GM12878 (cell line): Measurements from ENCODE around the gene CST1. TPM values are rescaled to one million over a fixed set of nuclear protein-coding genes. Genes with fewer than 3 reads are reported as not detected.

Experiments
- ATAC-seq: fragments of 200-7000 bp; cut with Tn5 transposase; 3 replicates; pipeline ENCODE4 v1.9.1; 2020; ENCODE audit warnings: mild to moderate bottlenecking, moderate library complexity
- BruUV-seq: library from RNA; stranded (reverse); fragments of 400-500 nt; replicated peaks from 2 replicates; lab custom pipeline; 2021; lab: Mats Ljungman, UMichigan
- CTCF ChIA-PET: fragments of 300-600 bp; sonication (Branson Sonifier 250); formaldehyde crosslinking; extraction: SDS; loops from one replicate; lab custom pipeline; 2021; ENCODE audit warnings: inconsistent platforms; lab: Yijun Ruan, JAX
- POLR2A ChIA-PET: fragments of 350-600 bp; formaldehyde crosslinking; extraction: SDS; loops from one replicate; lab custom pipeline; 2021; ENCODE audit warnings: inconsistent platforms; lab: Charles Lee
- RAD21 ChIA-PET: fragments of 300-600 bp; sonication (Branson Sonifier 250); formaldehyde crosslinking; loops from one replicate; lab custom pipeline; 2023; ENCODE audit warnings: antibody characterized with exemption; ENCODE audit not compliant: unreplicated experiment; lab: Charles Lee
- SMC1A ChIA-PET: fragments of 300-600 bp; sonication (Branson Sonifier 250); formaldehyde crosslinking; loops from one replicate; lab custom pipeline; 2023; ENCODE audit not compliant: unreplicated experiment, uncharacterized antibody; lab: Charles Lee
- DNase-seq: peaks from one replicate; pipeline ENCODE4 v3.0.0-alpha.2; 2011; ENCODE audit warnings: low read depth, low spot score
- FAIRE-seq: peaks from 3 replicates; lab custom pipeline; 2011; peaks lifted over from hg19 to GRCh38; lab: Jason Lieb, UNC
- H2AFZ ChIP-seq: 2 replicates; pipeline ENCODE4 v1.6.0; 2011; ENCODE audit warnings: low read depth, low read length, control low read depth; ENCODE audit not compliant: control insufficient read depth
- H3K27ac ChIP-seq: 2 replicates; pipeline ENCODE4 v1.5.1; 2011; ENCODE audit warnings: control low read depth; ENCODE audit not compliant: control insufficient read depth, insufficient read depth
- H3K27me3 ChIP-seq, 2 experiments: replicated peaks in 1 of 2; 2 replicates each; pipeline versions ENCODE4 v1.6.0 to v1.6.1; 2011; ENCODE audit warnings: low read length in 1 of 2; ENCODE audit not compliant: control insufficient read depth in 2 of 2, insufficient read depth in 2 of 2
- H3K36me3 ChIP-seq, 2 experiments: 2 replicates each; pipeline ENCODE4 v1.5.1; 2011; ENCODE audit warnings: low read length in 1 of 2; ENCODE audit not compliant: control insufficient read depth in 2 of 2, insufficient read depth in 2 of 2
- H3K4me1 ChIP-seq: 2 replicates; pipeline ENCODE4 v1.6.1; 2011; ENCODE audit warnings: mild to moderate bottlenecking, low read length, moderate library complexity, mixed read lengths; ENCODE audit not compliant: control insufficient read depth, insufficient read depth
- H3K4me2 ChIP-seq: 2 replicates; pipeline ENCODE4 v1.6.0; 2011; ENCODE audit warnings: control low read depth; ENCODE audit not compliant: control insufficient read depth, insufficient read depth
- H3K4me3 ChIP-seq: fragments of 200-600 bp; sonication (generic); 2 replicates; pipeline ENCODE4 v1.5.1; 2016
- H3K79me2 ChIP-seq: 2 replicates; pipeline ENCODE4 v1.6.0; 2011; ENCODE audit warnings: low read length; ENCODE audit not compliant: control insufficient read depth, insufficient read depth
- H3K9ac ChIP-seq: 2 replicates; pipeline ENCODE4 v1.8.0; 2011; ENCODE audit warnings: low read length, control low read depth, mixed read lengths; ENCODE audit not compliant: control insufficient read depth, insufficient read depth
- H3K9me3 ChIP-seq: replicated peaks from 3 replicates; pipeline ENCODE4 v1.5.1; 2011; ENCODE audit warnings: mild to moderate bottlenecking, low read length; ENCODE audit not compliant: control insufficient read depth, insufficient read depth
- H4K20me1 ChIP-seq: 2 replicates; pipeline ENCODE4 v1.6.0; 2011; ENCODE audit not compliant: control insufficient read depth, insufficient read depth
- ASH2L ChIP-seq: fragments of 300-600, 200-600 bp; sonication (generic); IDR thresholded peaks from 2 replicates; pipeline ENCODE4 v1.6.1; 2017; ENCODE audit warnings: low read depth, mild to moderate bottlenecking, borderline replicate concordance
- DPF2 ChIP-seq: fragments of 450-650 bp; IDR thresholded peaks from 2 replicates; pipeline ENCODE4 v1.6.1; 2017; ENCODE audit warnings: mild to moderate bottlenecking
- FOXK2 ChIP-seq: fragments of 450-650 bp; IDR thresholded peaks from 2 replicates; pipeline ENCODE4 v1.6.1; 2017; ENCODE audit warnings: mild to moderate bottlenecking, moderate library complexity
- IRF5 ChIP-seq: fragments of 450-650 bp; IDR thresholded peaks from 2 replicates; pipeline ENCODE4 v1.6.1; 2017; ENCODE audit warnings: borderline replicate concordance
- KDM1A ChIP-seq: fragments of 200-600 bp; sonication (generic); IDR thresholded peaks from 2 replicates; pipeline ENCODE4 v1.6.1; 2016; ENCODE audit warnings: borderline replicate concordance
- MLLT1 ChIP-seq: fragments of 450-650 bp; IDR thresholded peaks from 2 replicates; pipeline ENCODE4 v1.6.1; 2016; ENCODE audit warnings: mild to moderate bottlenecking
- PAX5 ChIP-seq: IDR thresholded peaks from 2 replicates; pipeline ENCODE4 v1.6.1; 2011; ENCODE audit warnings: low read depth, low read length, borderline replicate concordance
- ZBED1 ChIP-seq: IDR thresholded peaks from 2 replicates; pipeline ENCODE4 v1.6.1; 2016; ENCODE audit warnings: borderline replicate concordance
- WGBS: methylation state at CpG from one replicate; pipeline ENCODE4 v1.1.6; 2016; ENCODE audit warnings: low lambda C conversion rate; ENCODE audit not compliant: insufficient replicate concordance, insufficient coverage; ENCODE audit errors: missing lambda C conversion rate; 5-methylcytosine and 5-hydroxymethylcytosine counted together
- in situ Hi-C: fragments of 300-500 bp; cut with MboI; formaldehyde crosslinking; loops from 9 replicates; pipeline ENCODE4 v1.14.3; 2018; ENCODE audit warnings: mixed read lengths
- intact Hi-C: fragments of 100-400 bp; cut with micrococcal nuclease; formaldehyde crosslinking; loops from one replicate; pipeline ENCODE4 v1.14.2; 2022; ENCODE audit not compliant: unreplicated experiment
- polyA plus RNA-seq, 11 experiments: library from polyadenylated mRNA; depleted of rRNA in 4 of 11; unstranded in 6 of 11; stranded (reverse) in 5 of 11; fragments of >200 nt; fragmentation: Nextera tagmentation in 4 of 11; fragmentation: Illumina TruSeq in 1 of 11; extraction: Ambion mirVana in 4 of 11; extraction: Trizol in 1 of 11; gene quantifications; 1 replicate in 1 of 11; 2 replicates in 10 of 11; pipeline versions ENCODE4 v1.2.1 to v1.2.3, GENCODE V29; 2011 to 2016; ENCODE audit warnings: inconsistent platforms in 2 of 11, missing spikeins in 2 of 11, low read depth in 1 of 11
- total RNA-seq, 4 experiments: library from RNA; depleted of rRNA in 3 of 4; stranded (reverse); fragments of >200 nt in 3 of 4; fragmentation: Illumina TruSeq in 1 of 4; extraction: Trizol in 1 of 4; gene quantifications; 2 replicates each; pipeline versions ENCODE4 v1.2.1 to v1.2.3, GENCODE V29; 2013 to 2021
- TF ChIP-seq, protein P1 (sequence below): IDR thresholded peaks from 2 replicates; pipeline ENCODE4 v1.6.1; 2012; ENCODE audit warnings: improper control_type of control experiment, low read depth, low read length; ENCODE audit not compliant: insufficient replicate concordance
- TF ChIP-seq, protein P2 (sequence below): IDR thresholded peaks from 2 replicates; pipeline ENCODE4 v1.6.1; 2012; ENCODE audit warnings: low read depth, low read length, improper control_type of control experiment
- TF ChIP-seq, protein P3 (sequence below): fragments of 450-650 bp; IDR thresholded peaks from 2 replicates; pipeline ENCODE4 v1.6.1; 2014; ENCODE audit warnings: mild to moderate bottlenecking

Gene CST1
- total and polyA plus RNA-seq, 10 of the 15 experiments (the other 5 are each of a cell fraction or from before 2014, with no cell fraction given) = not detected

DNA sequence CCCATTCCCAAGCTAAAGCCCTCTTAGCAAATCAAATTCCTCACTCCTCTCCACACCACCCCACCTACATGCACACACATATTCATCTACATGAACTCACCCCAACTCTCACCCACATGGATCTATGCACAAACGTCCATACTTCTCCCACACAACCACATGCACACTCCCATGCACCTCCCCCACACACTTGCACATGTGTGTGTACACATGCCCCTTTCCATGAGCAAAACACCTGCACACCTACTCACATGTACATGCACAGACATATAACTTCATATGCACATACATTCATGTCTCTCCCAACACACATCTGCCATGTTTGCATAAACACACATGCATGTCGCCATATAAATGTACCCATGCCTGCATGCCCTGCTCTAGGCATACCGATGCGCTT is 22.8 kb upstream of the CST1 start (continued):
- TF ChIP-seq MLLT1 (no peak), DPF2 (no peak), ZBED1 (no peak)
- TF ChIP-seq, protein P1, sequence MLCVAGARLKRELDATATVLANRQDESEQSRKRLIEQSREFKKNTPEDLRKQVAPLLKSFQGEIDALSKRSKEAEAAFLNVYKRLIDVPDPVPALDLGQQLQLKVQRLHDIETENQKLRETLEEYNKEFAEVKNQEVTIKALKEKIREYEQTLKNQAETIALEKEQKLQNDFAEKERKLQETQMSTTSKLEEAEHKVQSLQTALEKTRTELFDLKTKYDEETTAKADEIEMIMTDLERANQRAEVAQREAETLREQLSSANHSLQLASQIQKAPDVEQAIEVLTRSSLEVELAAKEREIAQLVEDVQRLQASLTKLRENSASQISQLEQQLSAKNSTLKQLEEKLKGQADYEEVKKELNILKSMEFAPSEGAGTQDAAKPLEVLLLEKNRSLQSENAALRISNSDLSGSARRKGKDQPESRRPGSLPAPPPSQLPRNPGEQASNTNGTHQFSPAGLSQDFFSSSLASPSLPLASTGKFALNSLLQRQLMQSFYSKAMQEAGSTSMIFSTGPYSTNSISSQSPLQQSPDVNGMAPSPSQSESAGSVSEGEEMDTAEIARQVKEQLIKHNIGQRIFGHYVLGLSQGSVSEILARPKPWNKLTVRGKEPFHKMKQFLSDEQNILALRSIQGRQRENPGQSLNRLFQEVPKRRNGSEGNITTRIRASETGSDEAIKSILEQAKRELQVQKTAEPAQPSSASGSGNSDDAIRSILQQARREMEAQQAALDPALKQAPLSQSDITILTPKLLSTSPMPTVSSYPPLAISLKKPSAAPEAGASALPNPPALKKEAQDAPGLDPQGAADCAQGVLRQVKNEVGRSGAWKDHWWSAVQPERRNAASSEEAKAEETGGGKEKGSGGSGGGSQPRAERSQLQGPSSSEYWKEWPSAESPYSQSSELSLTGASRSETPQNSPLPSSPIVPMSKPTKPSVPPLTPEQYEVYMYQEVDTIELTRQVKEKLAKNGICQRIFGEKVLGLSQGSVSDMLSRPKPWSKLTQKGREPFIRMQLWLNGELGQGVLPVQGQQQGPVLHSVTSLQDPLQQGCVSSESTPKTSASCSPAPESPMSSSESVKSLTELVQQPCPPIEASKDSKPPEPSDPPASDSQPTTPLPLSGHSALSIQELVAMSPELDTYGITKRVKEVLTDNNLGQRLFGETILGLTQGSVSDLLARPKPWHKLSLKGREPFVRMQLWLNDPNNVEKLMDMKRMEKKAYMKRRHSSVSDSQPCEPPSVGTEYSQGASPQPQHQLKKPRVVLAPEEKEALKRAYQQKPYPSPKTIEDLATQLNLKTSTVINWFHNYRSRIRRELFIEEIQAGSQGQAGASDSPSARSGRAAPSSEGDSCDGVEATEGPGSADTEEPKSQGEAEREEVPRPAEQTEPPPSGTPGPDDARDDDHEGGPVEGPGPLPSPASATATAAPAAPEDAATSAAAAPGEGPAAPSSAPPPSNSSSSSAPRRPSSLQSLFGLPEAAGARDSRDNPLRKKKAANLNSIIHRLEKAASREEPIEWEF = no peak

- Histone ChIP-seq H3K9me3 (no peaks in the 10 kb centered on the region), H3K4me2 (no peak overlapping the region), H3K27me3 (no peaks in the 10 kb centered on the region; a peak in 1 of 4 replicates)
- TF ChIP-seq ASH2L = no peak
- TF ChIP-seq, protein P2, sequence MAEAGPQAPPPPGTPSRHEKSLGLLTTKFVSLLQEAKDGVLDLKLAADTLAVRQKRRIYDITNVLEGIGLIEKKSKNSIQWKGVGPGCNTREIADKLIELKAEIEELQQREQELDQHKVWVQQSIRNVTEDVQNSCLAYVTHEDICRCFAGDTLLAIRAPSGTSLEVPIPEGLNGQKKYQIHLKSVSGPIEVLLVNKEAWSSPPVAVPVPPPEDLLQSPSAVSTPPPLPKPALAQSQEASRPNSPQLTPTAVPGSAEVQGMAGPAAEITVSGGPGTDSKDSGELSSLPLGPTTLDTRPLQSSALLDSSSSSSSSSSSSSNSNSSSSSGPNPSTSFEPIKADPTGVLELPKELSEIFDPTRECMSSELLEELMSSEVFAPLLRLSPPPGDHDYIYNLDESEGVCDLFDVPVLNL = no peak
- TF ChIP-seq KDM1A = no peak
- no peak for TF ChIP-seq DPF2
- TF ChIP-seq IRF5 = no peak
- no peak for TF ChIP-seq MLLT1
- TF ChIP-seq, protein P3, sequence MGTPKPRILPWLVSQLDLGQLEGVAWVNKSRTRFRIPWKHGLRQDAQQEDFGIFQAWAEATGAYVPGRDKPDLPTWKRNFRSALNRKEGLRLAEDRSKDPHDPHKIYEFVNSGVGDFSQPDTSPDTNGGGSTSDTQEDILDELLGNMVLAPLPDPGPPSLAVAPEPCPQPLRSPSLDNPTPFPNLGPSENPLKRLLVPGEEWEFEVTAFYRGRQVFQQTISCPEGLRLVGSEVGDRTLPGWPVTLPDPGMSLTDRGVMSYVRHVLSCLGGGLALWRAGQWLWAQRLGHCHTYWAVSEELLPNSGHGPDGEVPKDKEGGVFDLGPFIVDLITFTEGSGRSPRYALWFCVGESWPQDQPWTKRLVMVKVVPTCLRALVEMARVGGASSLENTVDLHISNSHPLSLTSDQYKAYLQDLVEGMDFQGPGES = no peak
- TF ChIP-seq PAX5 = no peak
- TF ChIP-seq FOXK2 = no peak
- TF ChIP-seq, all 136 proteins: peak for 0
- no peak overlapping the region for H3K9ac ChIP-seq
- 31% methylated on average over 8 of the region's 8 CpGs for WGBS
- CTCF ChIA-PET = no interaction called here
- RAD21 ChIA-PET = no interaction called here
- no TSS peak for BruUV-seq
- H3K4me1 ChIP-seq = no peaks in the 10 kb centered on the region
- no peaks in the 10 kb centered on the region for H3K36me3 ChIP-seq
- H2AFZ ChIP-seq = no peak overlapping the region
- intact Hi-C loops = no loop called here
- H3K79me2 ChIP-seq = no peaks in the 10 kb centered on the region
- no peaks in the 10 kb centered on the region for H4K20me1 ChIP-seq
- DNase-seq (no peak), FAIRE-seq (no peak), ATAC-seq (no peak)
- POLR2A ChIA-PET = no interaction called here
- in situ Hi-C loops = no loop called here
- H3K27ac ChIP-seq = no peak overlapping the region
- H3K4me3 ChIP-seq = no peak overlapping the region
- SMC1A ChIA-PET = no interaction called here
Observed at GRCh38 chr20:23773127-23773526, 22.4 kb upstream of the CST1 start.
